CD4-positive, alpha-beta T cell treated with Interleukin-15 for 4 hours (primary cell): ENCODE data around the gene ELP2.

Experiments
- DNase-seq: peaks from one replicate; pipeline ENCODE4 v3.0.0-alpha.2; 2020; ENCODE audit warnings: low spot score

ELP2 gene

DNA sequence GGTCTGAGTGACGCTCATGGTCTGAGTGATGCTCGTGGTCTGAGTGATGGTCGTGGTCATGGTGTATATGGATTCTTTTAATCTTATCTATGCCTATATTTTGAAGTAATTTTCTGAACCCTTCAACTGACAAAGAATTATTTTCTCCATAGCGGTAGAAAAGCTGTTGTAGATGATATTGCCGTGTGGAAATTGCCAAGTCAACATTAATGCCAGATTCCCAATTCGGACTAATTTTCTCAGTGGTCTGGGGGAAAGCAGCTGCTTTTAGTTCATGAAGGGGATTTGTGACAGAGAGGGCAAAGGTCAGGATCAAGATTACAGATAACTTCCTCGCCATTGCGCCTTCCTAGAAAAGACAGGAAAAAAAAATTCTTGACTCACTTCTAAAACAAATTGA, 3.0 kb upstream of the ELP2 start:
- DNase-seq: no peak

DNA sequence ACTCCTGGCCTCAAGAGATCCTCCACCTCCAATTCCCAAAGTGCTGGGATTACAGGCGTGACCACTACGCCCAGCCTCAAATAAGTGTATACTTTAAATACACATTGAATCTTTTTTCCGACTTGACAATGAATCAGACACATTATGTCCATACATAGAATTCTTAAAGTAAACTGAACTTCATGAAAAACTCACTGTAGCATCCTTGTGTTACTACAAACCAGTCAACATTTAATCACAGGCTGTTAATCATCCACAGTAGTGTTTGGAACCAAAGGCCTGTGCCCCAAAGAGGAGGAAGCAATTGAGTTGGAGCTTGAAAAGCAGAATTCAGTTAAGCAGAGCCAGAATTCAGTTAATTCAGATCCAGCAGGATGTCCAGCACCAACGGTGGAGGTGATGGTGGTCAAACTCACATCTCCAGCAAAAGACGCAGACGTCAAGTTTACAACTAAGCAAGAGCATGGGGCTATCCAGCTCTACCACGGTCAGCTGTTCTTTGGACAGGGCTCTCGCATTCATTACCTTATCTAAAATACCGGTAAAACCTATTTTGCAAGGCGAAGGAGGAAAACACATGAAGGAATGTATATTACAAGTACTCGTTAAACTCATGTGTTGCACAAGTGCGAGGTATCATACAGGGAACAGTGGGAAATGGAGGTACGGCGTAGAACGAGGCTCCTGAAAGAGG, 1.7 kb upstream of the ELP2 start:
- DNase-seq: no peak

DNA sequence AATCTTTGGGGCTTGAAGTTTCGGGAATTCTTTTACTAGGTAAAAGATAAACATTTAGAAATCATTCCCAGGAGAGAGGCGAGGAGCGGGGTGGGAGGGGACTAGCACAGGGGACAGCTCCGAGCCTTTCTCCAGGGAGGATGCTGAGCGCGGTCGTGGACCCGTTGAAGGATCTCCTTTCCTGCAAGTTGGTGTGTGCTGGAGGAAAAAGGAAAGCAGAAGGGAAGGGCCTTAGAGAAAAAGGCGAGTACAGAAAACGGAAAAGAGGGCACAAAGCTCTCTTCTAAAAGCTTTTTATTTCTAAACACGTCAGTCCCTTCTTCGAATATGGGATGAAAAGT, 1.2 kb upstream of the ELP2 start:
- no peak for DNase-seq

DNA sequence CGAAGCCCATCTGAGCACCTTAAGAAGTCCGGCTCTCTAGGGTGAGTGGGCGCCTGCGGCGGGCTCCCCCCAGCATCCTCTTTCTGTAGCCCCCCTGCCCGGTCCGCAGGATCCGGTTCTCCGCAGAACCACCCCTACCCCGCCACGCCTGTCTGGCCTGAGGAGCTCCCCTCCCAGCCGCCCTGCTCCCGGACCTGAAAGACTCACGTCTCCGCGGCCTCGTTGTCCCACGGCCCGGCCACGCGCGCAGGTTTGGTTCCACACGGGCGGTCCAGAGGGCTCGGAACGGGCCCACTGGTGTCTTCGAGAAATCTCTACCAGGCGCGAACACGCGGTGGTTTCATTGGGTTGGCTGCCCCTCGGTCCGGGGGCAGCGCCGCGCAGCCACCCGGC, 796 bp upstream of the ELP2 start:
- DNase-seq: no peak

DNA sequence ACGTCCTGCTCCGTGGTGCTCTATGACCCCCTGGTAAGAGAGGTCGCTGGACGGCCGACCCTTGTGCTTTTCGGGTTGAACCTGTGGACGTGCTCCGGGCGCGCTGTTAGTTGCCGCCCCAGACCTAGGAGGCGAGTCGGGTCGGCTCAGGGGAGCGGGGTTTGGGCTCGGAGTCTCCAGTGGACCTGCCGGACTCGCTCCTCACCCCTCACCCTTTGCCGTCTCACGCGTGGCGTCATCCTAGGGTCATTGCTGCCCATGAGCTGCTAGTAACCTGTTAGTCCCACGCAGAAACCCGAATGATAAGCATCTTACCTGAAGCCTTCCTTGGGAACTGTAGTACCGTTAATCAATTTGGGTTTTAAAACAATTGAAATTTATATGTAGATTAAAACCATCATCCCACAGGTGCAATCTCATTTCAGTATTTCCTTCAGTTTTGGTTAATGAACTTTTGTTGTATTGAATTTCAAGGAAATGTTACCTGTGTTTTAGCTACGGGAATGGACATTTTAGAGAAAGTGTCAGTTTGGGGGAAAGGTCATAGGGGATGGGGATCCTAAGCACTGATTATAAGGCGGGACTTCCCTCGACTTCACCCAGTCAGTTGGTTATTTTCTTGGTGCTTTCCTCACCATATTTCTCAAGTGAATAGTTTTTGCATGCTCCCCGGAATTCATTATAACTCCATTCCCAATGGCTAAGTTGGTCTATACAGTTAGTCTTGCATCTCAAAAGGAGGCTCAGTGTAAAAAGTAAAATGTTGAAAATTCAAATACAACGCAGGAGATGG, 536 bp downstream of the ELP2 start:
- no peak for DNase-seq

DNA sequence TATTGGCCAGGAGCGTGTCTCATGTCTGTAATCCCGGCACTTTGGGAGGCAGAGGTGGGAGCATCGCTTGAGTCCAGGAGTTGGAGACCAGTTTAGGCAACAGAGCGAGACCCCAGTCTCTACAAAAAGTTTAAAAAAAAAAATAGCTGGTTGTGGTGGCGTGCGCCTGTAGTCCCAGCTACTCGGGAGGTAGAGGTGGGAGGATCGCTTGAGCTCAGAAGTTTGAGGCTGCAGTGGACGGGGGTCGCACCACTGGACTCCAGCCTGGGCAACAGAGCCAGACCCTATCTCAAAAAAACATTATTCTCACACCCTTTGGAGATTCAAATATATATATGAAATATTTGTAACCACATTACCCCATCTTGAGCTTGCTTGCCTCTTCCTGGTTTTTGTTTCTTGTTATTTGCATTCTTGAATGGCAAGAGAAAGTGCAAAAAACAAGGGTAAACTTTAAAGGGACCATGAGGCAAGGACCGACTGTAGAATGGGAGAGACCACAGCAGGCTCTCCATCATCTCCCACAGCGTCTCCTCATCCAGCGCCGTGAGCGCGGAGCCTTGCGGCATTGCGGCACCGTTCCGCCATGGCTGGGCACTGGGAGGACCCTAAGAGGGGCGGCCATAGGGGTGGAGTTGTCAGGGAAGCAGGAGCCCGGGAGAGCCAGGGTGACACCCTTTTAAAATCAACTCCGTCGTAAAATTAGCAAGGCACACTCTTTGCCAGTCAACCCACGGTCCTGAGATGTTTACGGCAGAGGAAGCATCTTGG, 1.4 kb downstream of the ELP2 start:
- no peak for DNase-seq

DNA sequence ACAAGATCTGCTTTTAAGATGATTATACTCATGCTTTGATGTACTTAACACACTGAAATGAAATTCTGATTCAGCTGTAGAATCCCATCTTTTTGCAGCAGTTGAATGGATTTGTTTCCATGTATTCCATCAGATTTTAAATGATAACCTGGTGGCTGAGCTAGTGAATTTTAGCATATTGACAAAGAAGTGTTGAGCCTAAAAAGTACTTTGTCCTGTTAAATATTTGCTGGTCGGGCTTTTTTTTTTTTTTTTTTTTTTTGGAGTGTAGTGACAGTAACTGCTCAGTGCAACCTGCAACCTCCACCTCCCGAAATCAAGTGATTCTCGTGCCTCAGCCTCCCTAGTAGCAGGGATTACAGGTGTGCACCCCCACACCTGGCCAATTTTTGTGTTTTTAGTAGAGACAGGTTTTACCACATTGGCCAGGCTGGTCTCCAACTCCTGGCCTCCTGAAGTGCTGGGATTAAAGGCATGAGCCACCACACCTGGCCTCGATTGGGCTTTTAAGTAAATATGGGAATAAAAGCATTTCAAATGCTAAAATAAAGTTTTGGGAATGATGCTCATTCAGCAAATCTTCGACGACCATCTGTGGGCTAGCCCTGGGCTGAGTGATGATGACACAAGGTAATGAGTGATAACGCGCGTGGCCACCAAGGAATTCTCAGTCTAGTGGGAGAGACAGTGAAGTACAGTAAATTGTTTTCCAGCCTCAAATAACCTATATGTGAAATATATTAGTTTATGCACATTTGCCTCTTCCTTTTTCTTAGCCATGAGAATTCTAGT, 2.2 kb downstream of the ELP2 start:
- DNase-seq: no peak

DNA sequence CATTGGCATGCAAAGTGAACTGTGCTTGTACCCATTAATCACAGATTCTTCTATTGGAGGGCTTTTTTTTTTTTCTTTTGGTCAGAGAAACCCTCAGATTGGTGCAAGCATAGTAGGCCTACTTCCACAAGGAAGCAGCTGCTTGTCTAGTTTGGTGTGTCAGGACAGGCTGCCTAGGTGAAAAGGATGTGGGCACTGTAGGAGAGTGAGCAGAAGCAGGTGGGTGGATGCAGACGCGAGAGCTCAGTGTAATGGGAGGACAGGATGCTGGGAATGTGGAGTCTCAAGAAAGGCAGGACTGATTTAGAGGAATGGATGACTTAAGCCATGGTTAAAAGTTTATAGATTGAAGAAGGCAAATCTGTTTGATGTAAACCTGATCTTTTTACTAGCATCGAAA, 3.1 kb downstream of the ELP2 start:
- no peak for DNase-seq

DNA sequence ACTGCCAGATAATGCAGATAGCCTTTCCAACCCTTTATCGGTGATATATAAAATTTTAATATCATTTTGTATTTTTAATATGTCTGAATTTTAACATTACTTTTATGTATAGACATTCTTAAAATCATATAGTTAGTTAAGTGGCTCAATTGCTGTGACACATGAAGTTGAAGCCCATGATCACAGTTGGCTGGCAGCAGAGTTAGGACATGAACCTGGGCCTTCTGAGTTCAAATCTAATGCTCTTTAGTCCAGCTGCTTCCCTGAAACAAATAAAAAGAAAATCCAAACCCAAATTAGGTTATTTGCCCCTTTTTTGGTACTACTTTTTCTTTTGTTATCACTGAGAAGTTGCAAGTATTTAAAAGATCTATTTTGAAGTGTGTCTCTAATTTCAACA, 5.6 kb downstream of the ELP2 start:
- no peak for DNase-seq

DNA sequence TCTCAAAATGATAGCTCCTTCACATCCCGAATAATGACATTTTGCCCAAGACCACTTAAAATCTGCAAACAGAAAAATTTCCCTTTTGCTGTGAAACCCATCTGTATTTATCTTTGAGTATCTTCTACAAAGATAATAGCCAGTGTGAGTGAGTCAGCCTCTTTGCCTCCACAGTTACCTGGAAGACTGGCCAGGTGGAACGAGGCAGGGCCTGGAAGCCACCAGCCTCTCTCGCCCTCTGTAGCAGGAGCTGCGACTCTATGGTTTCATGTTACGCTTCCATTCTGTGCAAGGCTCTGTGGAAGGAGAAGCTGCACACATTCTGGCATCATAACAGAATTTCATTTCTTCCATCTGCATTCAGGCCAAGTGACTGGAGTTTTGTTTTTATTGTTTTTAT, 9.5 kb downstream of the ELP2 start:
- DNase-seq: no peak

DNA sequence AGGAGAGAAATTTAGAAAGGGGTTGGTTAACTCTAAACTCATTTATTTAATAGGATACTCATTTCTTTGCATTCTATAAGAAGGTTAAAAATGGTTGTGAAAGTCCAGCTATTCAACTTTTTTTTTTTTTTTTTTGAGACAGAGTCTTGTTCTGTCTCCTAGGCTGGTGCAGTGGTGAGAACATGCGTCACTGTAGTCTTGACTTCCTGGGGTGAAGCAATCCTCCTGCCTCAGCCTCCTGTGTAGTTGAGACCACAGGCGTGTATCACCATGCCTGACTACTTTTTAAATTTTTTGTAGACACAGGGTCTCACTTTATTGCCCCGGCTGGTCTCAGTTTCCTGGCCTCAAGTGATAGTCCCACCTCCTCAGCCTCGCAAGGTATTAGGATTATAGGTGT, 11.9 kb downstream of the ELP2 start:
- DNase-seq: no peak

DNA sequence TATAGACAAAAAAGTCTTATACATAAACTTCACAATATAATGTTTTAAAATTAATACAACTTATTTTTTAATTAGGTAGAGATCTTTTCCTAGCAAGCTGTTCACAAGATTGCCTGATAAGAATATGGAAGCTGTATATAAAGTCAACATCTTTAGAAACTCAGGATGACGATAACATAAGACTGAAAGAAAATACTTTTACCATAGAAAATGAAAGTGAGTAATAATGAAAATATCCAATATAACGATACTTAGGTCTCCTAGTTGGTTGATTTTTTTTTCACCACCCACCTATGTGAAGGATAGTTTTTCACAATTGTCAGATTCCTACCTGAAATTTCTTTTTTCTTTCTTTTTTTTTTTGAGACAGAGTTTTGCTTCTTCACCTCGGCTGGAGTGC, 13.1 kb downstream of the ELP2 start:
- no peak for DNase-seq

DNA sequence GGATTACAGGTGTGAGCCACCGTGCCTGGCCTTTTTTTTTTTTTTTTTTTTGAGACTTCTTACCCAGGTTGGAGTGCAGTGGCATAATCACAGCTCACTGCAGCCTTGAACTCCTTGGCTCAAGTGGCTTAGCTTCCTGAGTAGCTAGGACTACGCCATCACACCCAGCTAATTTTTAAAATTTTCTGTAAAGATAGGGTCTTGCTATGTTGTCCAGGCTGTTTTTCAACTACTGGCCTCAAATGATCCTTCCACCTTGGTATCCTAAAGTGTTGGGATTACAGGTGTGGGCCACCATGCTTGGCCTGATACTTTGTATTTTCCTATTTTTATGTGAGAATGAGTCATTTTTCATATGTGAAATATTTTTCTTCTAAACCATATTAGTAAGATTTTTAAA, 13.7 kb downstream of the ELP2 start:
- DNase-seq: no peak

DNA sequence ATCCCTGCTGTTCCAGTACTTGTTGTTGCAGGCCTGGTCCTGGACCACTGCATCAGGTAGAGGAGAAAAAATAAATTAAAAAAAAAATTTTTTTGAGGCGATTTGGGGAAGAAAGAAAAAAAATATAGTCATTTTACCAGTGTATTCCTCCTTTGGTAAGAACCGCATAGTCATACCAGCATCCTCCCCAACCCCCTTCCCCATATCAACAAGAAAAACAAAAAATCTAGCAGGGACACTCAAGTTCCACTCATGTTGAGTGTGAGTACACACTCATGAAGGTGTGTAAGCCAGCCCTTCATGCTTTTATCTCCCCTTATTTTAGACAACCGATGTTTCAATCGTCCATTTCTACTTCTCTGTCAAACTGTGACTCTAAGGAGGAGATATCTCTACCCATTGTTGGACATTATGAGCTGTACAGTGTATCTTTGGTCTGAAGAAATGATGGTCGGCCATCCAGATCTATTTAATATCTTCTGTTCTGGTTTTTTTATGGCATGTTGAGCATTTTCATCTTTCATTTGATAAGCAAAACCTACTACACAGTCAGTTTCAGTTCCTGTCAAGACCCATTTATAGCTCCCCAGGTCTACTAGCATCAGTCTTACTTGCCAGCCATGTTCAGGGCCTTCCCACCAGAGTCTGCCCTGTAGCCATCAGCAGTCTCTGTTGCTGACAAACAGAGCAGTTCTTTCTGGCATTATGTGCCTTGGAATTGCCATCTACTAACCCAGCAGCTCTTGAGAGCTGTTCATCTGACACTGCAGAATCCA, 20.0 kb downstream of the ELP2 start:
- DNase-seq: no peak

DNA sequence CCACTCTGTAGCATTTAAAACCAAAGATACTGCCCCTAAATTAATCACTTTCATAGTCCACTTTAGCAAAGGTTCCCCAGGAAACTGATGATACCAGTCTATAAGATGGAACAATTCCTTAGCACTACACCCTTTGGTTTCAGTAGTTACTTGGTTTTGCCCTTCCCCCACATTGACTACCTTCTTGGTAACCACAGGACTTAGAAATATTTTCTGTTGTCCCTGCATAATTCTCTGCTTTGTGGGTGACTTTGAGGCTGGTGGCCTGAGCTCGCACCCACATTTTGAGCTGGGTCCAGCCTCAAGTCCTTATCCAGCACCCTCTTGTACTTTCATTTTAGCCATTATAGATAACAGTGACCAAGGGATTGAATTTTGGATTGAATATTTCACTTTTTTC, 23.1 kb downstream of the ELP2 start:
- DNase-seq: no peak

DNA sequence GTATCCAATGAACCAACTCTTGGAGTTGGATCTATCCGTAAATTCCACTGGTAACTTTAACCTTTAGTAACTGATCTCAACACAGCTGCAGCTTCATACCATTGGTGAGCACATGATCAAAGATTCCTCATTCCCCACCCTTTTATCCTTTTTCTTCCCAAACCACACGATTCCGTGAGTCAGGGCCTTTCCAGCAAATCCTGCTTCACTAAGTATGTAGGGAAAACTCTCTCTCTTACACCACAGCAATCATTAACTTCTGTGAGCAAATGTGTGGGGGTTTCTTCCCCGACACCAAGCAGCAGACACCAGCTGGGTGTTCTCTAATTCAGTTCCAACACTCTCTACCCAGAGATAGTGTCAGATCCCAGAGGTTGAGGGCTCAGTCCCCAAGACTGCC, 23.5 kb downstream of the ELP2 start:
- DNase-seq: no peak

DNA sequence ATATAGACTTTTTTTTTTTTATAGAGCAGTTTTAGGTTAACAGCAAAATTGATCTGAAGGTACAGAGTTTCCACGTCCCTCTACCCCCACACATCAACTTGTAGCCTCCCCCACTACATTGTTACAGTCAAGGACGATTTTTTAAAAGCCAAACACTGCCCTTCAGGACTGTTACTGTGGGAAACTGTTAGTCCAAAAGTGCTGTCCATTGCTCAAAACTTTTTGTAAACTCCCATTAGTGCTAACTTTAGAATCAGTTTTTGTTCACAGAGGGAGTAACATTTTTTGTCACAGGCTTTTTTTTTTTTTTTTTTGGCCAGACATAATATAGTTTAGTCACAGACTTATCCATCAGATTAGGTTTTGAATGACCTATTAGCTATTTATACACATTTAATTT, 24.1 kb downstream of the ELP2 start:
- DNase-seq: no peak

DNA sequence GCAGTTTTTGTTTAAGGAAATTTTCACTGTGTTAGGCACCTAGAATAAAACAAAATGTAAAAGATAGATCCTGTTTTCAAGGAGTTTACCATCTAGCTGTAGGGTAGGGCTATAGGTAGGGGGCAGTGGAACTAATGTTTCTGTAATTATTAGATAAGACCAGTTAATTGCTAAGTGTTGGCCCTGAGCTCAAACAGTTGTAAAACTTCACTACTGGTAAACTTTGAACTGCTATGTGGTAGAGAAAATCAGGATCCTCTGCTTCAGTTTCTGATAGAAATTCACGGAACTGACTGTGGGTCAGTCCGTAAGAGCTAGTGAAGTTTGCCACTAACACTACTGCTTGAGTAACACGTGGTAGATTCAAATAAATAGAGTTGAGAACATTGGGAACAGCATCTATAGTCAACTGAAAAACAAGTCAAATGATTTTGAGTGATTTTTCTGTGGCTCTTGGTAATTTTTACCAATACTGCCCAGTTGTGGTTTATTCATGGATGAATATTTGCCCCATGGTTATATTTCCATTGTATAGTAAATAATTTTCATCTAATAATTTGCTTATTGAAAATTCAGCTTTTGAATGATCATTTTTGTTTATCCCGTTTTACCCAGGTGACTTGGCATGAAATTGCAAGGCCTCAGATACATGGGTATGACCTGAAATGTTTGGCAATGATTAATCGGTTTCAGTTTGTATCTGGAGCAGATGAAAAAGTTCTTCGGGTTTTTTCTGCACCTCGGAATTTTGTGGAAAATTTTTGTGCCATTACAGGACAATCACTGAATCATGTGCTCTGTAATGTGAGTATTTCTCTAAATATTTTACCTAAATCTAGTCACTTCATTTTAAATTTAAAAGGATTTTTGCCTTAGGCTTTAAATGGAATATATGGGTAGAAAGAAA, 26.4 kb downstream of the ELP2 start:
- no peak for DNase-seq

DNA sequence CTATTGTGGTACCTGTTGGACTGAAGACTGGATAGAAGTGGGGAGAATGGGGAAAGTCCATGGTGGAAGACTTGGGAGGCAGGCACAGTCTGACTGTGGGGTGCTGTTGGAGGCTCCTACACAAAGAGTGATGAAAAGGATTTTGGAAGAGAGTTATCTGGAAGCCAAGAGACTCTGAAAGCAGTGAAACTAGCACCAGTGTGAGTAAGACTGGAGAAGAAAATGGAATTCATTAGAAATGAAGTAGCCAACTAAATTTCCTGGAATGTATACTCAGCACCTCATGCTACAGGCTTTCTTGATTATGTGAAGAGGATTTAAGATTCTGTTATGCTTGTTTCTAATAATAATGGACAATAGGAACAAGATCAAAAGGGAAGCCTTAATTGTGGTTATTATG, 27.7 kb downstream of the ELP2 start:
- no peak for DNase-seq

DNA sequence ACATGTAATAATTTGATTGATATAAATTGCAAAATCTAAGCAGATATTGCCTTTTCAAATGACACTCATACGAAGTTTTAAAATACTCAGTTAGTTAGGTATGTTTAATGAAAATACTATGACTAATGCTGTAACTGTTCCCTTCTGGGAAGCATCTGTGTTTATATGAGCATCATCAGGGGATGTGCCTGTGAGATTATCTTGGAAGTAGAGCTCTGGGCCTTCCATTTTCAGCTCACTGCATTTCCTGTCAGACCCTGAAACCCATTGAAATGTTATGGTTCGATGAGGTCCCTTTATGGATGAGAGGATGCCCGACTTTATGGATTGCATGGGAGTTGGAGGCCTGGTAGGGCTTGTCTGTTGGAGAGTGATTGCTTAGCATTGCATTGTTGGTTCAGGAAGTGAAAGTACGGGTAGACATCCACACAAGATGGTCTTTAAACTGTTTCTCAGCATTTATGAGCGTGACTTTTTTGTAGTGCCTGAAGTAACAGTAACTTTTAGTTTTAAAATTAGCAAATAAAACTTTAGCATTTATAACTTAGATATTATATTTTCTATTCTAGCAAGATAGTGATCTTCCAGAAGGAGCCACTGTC, 28.7 kb downstream of the ELP2 start:
- DNase-seq: no peak
